ENCODE measurements around the gene SLC6A19.

DNA sequence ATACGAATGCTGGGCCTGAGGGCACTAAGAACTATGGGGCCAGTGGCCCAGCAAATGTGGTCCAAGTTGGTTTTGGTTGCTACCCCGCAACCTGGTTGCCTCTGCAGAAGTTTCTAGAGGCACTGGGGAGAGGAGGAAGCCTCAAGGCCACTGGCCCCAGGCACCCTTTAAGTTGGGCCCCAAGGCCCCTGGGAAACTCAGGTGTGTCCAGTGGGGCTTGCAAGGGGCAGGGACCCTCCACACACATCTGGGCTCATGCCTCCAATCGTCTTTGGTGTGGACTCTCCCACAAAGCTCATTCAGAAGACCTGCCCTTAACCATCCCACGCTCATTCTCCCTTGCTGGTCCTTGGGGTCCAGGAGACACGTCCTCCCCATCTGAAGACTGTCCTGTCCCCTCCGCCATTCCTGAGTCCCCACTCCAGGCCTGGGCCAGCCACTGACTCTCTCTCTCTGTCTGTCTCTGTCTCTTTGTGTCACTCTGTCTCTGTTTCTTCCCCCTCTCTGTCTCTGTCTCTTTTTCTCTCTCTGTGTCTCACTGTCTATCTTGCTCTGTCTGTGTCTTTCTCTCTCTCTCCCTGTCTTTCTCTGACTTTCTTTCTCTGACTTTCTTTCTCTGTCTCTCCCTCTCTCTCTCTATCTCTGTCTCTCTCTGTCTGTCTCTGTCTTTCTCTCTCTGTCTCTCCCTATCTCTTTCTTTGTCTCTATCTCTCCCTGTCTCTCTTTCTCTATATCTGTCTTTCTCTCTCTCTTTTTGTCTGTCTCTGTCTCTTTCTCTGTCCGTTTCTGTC is 3.3 kb upstream of the SLC6A19 start:
- TF ChIP-seq POLR2A (IDR thresholded peaks at IDR 0.05) (no peak), CTCF (IDR thresholded peaks at IDR 0.05) (no peak)

All from tibial nerve (tissue), 3 donors.